ENCODE measurements around the gene CRBN. TPM values are rescaled to one million over a fixed set of nuclear protein-coding genes. Genes with fewer than 3 reads are reported as not detected.
A peak's percentile ranks its signal among the peaks of the same experiment; 100 is the strongest.

The CRBN gene
- total and polyA plus RNA-seq, 2 of the 13 experiments (the other 11 are each of a cell fraction or from before 2014, with no cell fraction given), result 30.8 to 36.1 TPM

- TF ChIP-seq ZNF609 (CRISPR knock-in tag; IDR thresholded peaks at IDR 0.05; ENCODE audit: borderline replicate concordance), result no peak
- TF ChIP-seq SOX5 (CRISPR knock-in tag; IDR thresholded peaks at IDR 0.05; ENCODE audit: borderline replicate concordance), result no peak; the same call in 1 of the 2 replicates
- peak; percentile 58; the same call in 1 of the 2 replicates for TF ChIP-seq KDM3A (CRISPR knock-in tag; IDR thresholded peaks at IDR 0.05; ENCODE audit: low read depth)
- TF ChIP-seq NFYC (CRISPR knock-in tag; IDR thresholded peaks at IDR 0.05), result peak; percentile 85
- 0 out of 2 replicates have a peak, but pooled peaks have one; percentile 40 for TF ChIP-seq ZNF766 (CRISPR knock-in tag; IDR thresholded peaks at IDR 0.05; ENCODE audit: borderline replicate concordance)
- no peak for TF ChIP-seq PAXIP1 (CRISPR knock-in tag; conservative IDR thresholded peaks at IDR 0.05)
- 0 out of 2 replicates have a peak, but pooled peaks have one; percentile 26 for TF ChIP-seq ZNF614 (CRISPR knock-in tag; IDR thresholded peaks at IDR 0.05; ENCODE audit: borderline replicate concordance)
- TF ChIP-seq ZNF570 (CRISPR knock-in tag; IDR thresholded peaks at IDR 0.05; ENCODE audit: borderline replicate concordance), result no peak
- peak; percentile 95 for TF ChIP-seq HNRNPLL (IDR thresholded peaks at IDR 0.05; ENCODE audit: low read depth, low read length, poor library complexity, severe bottlenecking)
- TF ChIP-seq RXRB (CRISPR knock-in tag; IDR thresholded peaks at IDR 0.05; ENCODE audit: borderline replicate concordance), result no peak
- TF ChIP-seq ZNF343 (CRISPR knock-in tag; IDR thresholded peaks at IDR 0.05), result peak; percentile 83; the same call in 1 of the 2 replicates
- peak; percentile 99 for TF ChIP-seq ATF7 (IDR thresholded peaks at IDR 0.05)
- TF ChIP-seq ATF7 (CRISPR knock-in tag; IDR thresholded peaks at IDR 0.05), result peak; percentile 97
- TF ChIP-seq ATF7-NPFF (CRISPR knock-in tag; IDR thresholded peaks at IDR 0.05; ENCODE audit: low read depth), result peak; percentile 60
- no peak for TF ChIP-seq TAF15 (IDR thresholded peaks at IDR 0.05; ENCODE audit: low read depth, low read length, poor library complexity, severe bottlenecking)
- no peak for TF ChIP-seq MZF1 (CRISPR knock-in tag; IDR thresholded peaks at IDR 0.05; ENCODE audit: borderline replicate concordance)
- TF ChIP-seq SRY (CRISPR knock-in tag; IDR thresholded peaks at IDR 0.05), result peak; percentile 68; the same call in 1 of the 2 replicates
- TF ChIP-seq ZNF451 (CRISPR knock-in tag; IDR thresholded peaks at IDR 0.05), result no peak; the same call in none of the 2 replicates
- peak; percentile 94 for TF ChIP-seq KMT2A (CRISPR knock-in tag; IDR thresholded peaks at IDR 0.05)
- TF ChIP-seq HIVEP1 (CRISPR knock-in tag; IDR thresholded peaks at IDR 0.05), result no peak; the same call in 1 of the 2 replicates
- TF ChIP-seq SIN3B (IDR thresholded peaks at IDR 0.05; ENCODE audit: low read length), result no peak
Observed at GRCh38 chr3:3126477-3127431, 52.7 kb downstream of the CRBN start, which contains the start of gene TRNT1 (continued).

Measured in HepG2 (cell line).